ENCODE measurements around the gene TRANK1.

GRCh38 chr3:36943601-36944000 lies 1.3 kb downstream of the TRANK1 start:
- TF ChIP-seq, protein P1, sequence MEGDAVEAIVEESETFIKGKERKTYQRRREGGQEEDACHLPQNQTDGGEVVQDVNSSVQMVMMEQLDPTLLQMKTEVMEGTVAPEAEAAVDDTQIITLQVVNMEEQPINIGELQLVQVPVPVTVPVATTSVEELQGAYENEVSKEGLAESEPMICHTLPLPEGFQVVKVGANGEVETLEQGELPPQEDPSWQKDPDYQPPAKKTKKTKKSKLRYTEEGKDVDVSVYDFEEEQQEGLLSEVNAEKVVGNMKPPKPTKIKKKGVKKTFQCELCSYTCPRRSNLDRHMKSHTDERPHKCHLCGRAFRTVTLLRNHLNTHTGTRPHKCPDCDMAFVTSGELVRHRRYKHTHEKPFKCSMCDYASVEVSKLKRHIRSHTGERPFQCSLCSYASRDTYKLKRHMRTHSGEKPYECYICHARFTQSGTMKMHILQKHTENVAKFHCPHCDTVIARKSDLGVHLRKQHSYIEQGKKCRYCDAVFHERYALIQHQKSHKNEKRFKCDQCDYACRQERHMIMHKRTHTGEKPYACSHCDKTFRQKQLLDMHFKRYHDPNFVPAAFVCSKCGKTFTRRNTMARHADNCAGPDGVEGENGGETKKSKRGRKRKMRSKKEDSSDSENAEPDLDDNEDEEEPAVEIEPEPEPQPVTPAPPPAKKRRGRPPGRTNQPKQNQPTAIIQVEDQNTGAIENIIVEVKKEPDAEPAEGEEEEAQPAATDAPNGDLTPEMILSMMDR (IDR thresholded peaks at IDR 0.05): no peak
- TF ChIP-seq POLR2A (IDR thresholded peaks at IDR 0.05): no peak

Data from gastroesophageal sphincter (tissue), 3 donors.